ENCODE measurements around the gene PLCG2.
A peak's percentile ranks its signal among the peaks of the same experiment; 100 is the strongest.
"Not testable (repeated sequence)": the region's sequence is repeated elsewhere in the genome, so short reads cannot be mapped to it uniquely, and the experiment has no call there.

The PLCG2 gene

GRCh38 chr16:81755915-81756614 lies 23.0 kb upstream of the PLCG2 start:
- peak; percentile 92 to 93 for DNase-seq

DNA sequence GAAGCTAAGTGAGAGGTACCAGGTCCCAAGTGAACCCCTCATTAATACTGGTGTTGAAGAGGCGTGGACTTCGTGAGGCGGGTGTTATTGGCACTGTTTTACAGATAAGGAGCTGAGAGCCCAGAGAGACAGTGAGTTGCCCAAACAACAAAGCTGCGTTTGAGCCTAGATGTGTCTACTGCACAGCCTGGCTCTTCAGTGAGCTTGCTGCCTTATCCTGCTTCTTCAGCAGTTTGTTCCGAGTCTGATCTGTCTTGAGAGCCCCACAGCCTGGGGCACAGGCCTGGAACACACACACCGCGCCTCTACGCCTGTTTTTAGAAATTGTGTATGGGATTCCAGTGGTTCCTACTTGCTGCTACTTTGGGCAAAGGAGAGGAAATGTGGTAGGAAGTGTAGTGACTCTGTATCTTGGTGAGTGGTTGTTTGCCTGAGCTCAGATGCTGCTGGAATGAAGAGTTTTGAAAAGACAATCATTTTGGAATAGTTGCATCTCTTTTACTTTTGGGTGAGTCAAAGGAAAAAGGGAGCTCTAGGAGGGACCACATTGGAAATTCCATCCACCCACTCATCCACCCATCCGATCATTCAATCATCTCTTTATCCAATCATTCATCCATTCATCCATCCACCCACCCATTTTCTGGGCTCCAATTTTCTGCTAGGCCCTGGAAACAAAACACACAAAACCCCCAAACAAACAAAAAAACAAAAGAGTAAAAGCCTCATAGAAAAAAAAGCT lies 22.3 kb upstream of the PLCG2 start:
- no peak for DNase-seq

DNA sequence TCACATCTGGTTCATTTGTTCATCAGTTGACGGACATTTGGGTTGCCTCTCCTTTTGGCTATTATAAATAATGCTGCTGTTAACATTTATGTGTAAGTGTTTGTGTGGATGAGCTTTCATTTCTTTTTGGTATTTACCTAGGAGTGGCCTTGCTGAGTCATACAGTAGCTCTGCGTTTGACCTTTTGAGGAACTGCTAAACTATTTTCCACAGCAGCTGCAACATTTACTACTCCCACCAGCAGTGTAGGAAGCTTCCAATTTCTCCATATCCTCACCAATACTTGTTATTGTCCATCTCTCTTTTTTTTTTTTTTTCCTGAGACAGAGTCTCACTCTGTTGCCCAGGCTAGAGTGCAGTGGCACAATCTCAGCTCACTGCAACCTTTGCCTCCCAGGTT lies 20.7 kb upstream of the PLCG2 start:
- DNase-seq, result no peak

DNA sequence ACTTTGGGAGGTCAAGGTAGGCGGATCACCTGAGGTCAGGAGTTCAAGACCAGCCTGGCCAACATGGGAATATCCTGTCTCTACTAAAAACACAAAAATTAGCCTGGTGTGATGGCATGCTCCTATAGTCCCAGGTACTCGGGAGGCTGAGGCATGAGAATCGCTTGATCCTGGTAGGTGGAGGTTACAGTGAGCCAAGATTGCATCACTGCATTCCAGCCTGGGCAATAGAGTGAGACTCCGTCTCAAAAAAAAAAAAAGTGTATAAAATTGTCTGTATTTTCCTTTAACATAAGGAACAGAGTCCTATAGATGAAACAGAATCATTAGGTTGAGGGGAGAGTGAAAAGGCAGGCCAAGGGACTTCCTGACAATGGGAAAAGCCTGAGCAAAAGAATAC lies 16.8 kb upstream of the PLCG2 start:
- DNase-seq, result not testable (repeated sequence)

DNA sequence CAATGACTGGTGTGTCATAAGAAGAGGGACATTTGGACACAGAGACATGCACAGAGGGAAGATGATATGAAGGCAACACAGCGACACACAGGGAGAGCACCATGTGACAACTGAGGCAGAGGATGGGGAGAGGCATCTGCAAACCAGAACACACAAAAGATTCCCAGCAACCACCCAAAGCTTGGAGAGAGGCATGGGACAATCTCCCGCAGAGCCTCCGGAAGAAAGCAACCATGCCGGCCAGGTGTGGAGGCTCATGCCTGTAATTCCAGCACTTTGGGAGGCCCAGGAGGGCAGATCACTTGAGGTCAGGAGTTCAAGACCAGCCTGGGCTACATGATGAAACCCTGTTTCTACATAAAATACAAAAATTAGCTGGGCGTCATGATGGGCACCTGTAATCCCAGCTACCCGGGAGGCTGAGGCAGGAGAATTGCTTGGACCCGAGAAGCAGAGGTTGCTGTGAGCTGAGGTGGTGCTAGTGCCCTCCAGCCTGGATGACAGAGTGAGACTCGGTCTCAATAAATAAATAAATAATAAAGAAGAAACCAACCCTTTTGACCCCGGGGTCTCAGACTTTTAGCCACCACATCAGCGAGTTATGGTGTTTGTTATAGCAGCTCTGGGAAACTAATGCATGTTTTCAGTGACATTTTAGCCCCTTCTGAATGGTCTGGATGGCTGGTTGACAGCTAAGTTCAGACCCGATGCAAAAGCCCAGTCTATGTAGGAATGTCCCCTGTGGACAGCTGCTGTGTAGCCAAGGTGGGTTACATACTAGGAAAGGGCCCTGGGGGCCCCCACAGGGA lies 13.8 kb upstream of the PLCG2 start:
- no peak for DNase-seq

GRCh38 chr16:81765969-81766368 lies 13.1 kb upstream of the PLCG2 start:
- no peak for DNase-seq

GRCh38 chr16:81767987-81768592 lies 11.0 kb upstream of the PLCG2 start:
- DNase-seq, result no peak

GRCh38 chr16:81770008-81770407 lies 9.1 kb upstream of the PLCG2 start:
- no peak for DNase-seq

DNA sequence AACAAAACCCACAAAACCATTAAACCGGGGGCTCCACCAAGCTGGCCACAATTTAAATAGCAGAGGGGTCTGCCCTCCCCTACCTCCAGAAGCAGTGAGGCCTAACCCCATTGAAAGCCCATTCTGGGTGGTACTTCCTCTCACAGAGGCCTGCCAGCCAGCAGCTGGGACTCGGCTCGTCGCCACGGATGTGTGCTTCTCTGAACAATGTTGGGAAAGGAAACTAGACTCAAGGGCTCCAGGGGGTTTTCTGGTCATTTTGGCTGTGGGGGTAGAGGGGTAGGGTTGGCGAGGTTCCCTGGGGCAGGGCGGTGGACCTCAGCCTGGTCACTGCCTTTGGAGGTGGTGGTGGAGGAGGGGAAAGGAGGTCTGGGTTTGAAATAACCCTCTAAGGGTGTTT lies 4.7 kb upstream of the PLCG2 start:
- no peak for DNase-seq

DNA sequence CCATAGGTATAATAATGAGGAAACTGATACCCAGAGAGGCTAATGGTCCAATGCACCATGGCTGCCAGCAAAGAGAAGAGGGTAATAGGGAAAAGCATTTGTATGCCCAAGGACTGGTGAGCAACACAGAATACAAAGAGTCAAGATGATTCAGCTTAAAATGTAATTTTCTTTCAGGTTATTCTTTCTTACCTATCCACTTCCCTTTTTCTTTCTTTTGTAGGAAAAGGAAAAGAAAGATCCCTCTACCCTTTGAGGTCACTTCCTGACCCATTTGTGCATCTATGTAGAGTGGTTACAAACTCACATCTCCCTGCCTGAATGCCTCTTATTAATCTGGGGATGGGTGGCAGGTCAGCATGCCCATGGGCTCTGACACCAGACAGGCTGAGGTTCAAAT lies 3.5 kb upstream of the PLCG2 start:
- no peak for DNase-seq

- DNase-seq, result no peak
These were observed 860 bp upstream of the PLCG2 start for GRCh38 chr16:81778231-81778630.

DNA sequence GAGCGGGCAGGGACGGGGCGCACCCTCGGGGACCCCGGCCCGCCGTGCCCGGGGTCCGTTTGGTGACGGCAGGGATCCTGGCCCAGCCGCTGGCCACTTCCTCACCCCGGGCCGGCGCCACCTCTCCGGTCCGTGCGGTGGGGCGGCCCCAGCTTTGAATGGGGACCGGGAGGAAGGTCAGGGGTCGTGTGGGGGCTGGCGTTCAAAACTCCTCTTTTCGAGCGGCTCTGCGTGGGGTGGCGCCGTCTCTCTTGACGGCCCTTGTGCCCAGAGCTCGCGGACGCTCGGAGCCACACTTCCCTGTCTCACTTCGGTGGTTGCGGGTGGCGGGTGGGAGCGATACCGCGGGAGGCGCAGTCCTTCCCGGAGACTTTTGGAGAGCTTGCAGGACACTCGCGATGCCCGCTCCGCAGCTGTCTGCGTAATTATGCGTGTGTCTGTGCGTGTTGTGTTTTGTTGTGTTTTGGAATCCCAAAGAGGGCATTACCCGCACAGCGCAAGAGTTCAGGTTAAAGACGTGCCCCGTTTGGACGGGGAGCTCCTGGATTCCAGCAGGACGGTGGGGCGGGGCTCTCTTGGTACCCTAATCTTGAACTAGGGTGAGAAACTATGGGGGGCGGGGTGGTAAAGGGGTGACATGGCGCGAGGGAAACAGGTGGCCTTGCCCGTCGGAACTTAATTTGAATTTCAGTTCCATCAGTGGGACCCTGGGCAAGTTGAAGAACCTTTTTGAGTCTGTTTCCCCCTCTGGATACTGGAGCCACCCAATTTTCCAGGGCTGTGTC lies 637 bp downstream of the PLCG2 start:
- DNase-seq, result peak in 1 of 2 experiments; percentile 7

GRCh38 chr16:81780350-81780749 lies 1.3 kb downstream of the PLCG2 start:
- DNase-seq, result no peak

- DNase-seq, result no peak
These were observed 3.1 kb downstream of the PLCG2 start for GRCh38 chr16:81782236-81782635.

- no peak for DNase-seq
These were observed 5.1 kb downstream of the PLCG2 start for GRCh38 chr16:81784072-81784795.

DNA sequence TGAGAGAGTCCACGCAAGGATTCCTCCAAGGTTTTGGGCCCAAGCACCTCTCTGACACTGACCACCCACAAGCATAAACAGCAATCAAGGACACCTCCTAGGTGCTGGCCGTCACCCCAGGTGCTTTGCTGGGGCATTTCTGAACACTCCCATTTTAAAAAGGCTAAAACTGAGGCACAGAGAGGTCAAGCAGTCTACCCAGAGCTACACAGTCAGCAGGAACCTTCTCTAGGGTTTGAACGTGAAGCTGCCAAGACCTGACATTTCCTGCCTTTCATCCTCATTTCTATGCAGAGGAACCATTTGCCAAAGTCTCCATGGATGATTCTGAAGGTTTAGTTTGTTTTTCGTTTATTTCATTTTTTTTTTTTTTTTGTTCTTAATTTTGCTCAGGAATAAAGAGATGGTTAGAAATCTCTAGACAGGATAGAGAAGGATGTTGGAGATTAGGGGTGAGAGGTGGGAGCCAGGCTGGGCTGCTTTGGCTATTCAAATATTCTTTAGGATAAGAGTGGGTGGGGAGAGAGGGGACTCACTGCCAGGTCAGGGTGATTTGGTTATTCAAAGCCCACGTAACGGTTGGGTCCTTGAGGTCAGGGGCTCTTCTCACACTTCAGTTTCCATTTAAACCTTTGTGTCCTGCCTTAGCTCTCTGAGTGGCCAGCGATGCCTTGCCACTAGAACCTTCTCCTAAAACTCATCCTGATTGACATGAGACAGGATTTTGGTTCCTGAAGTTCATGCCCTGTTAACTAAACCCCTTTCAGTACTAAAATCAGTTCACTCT lies 6.2 kb downstream of the PLCG2 start:
- DNase-seq, result no peak

DNA sequence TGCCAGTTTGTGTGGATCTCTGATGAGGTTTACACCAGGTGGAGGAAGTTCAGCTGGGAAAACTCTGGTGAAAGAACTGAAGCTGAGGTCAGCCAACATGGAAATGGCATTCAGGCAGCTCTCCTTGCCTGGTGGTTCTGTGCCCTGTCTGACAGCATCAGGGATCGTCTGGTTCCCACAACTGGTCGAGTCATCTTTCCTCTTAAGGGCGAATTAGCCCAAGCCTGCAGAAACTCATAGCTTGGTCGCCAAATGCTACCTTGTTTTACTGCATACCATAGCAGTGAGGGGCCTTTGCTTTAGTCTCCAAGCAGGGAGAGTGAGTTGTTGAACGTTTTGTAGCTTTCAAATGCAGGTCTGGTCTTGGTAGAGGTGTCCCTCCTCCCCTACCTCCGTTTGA lies 7.2 kb downstream of the PLCG2 start:
- DNase-seq, result no peak

DNA sequence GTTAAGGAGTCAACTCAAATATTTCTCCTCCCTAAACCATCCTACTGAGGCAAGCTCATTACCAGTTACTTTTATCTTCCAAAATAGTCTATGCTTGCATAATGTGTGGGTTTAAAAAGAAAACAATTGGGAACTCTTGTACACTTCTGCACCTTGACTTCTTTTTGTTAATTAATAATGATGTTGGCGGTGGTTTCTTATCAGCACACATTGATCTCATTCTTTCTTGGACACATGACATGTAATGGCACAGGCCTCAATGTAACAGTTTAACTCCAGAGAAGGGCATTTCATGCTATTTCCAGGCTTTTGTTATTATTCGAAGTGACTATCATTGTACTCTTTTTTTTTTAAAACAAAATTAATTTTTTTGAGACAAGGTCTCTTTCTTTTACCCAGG lies 7.8 kb downstream of the PLCG2 start:
- DNase-seq, result no peak

DNA sequence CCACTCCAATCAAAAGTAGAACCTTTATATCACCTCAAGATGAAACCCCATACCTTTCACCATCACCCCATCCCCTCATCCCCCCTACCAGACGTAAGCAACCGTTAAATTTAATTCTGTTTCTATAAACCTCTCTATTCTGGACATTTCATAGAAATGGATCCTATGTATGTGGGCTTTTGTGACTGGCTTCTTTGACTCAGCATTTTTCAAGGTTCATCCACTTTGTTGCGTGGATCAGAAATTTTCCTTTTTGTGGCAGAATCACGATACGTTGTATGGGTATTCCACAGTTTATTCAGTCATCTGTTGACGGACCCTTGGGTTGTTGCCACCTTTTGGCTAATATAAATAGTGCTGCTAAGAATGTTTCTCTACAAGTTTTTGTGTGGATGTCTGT lies 8.6 kb downstream of the PLCG2 start:
- no peak for DNase-seq

DNA sequence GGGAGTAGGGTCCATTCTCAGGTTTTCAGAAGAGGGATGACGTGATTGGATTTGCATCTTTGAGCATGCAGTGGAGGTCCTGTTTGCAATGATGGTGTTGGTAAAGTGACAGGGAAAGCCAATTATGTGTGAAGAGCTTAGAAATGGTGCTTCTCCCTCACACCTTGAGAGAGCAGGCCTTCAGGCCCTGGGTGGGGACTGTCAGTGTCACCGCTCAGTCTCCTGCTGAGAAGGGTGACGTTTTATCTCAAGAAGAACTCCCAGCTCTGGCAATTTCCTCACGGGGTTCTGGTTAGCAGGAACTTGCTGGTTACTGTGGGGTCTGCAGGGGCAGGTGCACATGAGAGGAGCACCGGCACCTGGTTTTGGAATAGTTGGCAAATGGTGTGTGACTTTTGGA lies 11.2 kb downstream of the PLCG2 start:
- no peak for DNase-seq

GRCh38 chr16:81790830-81791435 lies 11.8 kb downstream of the PLCG2 start:
- no peak for DNase-seq
